SK-N-SH treated with all-trans-retinoic acid at 6 μM for 48 hours (cell line): Measurements from ENCODE around the gene NMT2.

Experiments used
- ATAC-seq: fragments of 200-7000 bp; cut with Tn5 transposase; 3 replicates; pipeline ENCODE4 v1.9.1; 2020; ENCODE audit warnings: mild to moderate bottlenecking, moderate library complexity
- ARNTL ChIP-seq: fragments of 450-650 bp; formaldehyde crosslinking; IDR thresholded peaks from 2 replicates; pipeline ENCODE4 v1.5.0; 2020; ENCODE audit warnings: low read depth, mild to moderate bottlenecking, moderate library complexity, borderline replicate concordance
- BACH2 ChIP-seq: fragments of 250-450 bp; sonication (Bioruptor Pico); IDR thresholded peaks from 2 replicates; pipeline ENCODE4 v1.9.0; 2021; ENCODE audit warnings: mild to moderate bottlenecking, borderline replicate concordance
- CREB5 ChIP-seq: fragments of 250-450 bp; sonication (Bioruptor Pico); IDR thresholded peaks from 2 replicates; pipeline ENCODE4 v1.5.1; 2020; ENCODE audit warnings: low read depth, mild to moderate bottlenecking, moderate library complexity
- CSDC2 ChIP-seq: fragments of 250-450 bp; sonication (Bioruptor Pico); IDR thresholded peaks from 2 replicates; pipeline ENCODE4 v1.5.0; 2020; ENCODE audit warnings: mild to moderate bottlenecking, moderate library complexity
- ESRRG ChIP-seq: fragments of 250-450 bp; sonication (Bioruptor Pico); IDR thresholded peaks from 2 replicates; pipeline ENCODE4 v1.6.1; 2021; ENCODE audit warnings: mild to moderate bottlenecking
- GLIS3 ChIP-seq: fragments of 250-450 bp; sonication (Bioruptor Pico); IDR thresholded peaks from 2 replicates; pipeline ENCODE4 v1.5.0; 2020; ENCODE audit warnings: mild to moderate bottlenecking, moderate library complexity
- PPARA ChIP-seq: fragments of 250-450 bp; sonication (Bioruptor Pico); IDR thresholded peaks from 2 replicates; pipeline ENCODE4 v1.5.0; 2020; ENCODE audit warnings: mild to moderate bottlenecking, borderline replicate concordance
- RARB ChIP-seq: fragments of 250-450 bp; sonication (Bioruptor Pico); IDR thresholded peaks from 2 replicates; pipeline ENCODE4 v1.8.0; 2021; ENCODE audit warnings: mild to moderate bottlenecking, moderate library complexity
- SNAI2 ChIP-seq: fragments of 250-450 bp; sonication (Bioruptor Pico); IDR thresholded peaks from 2 replicates; pipeline ENCODE4 v1.5.0; 2020; ENCODE audit warnings: mild to moderate bottlenecking, moderate library complexity
- TSHZ2 ChIP-seq: fragments of 250-450 bp; sonication (Bioruptor Pico); IDR thresholded peaks from 2 replicates; pipeline ENCODE4 v1.5.0; 2020; ENCODE audit warnings: mild to moderate bottlenecking, moderate library complexity
- ZFP3 ChIP-seq: fragments of 250-450 bp; sonication (Bioruptor Pico); IDR thresholded peaks from 2 replicates; pipeline ENCODE4 v1.5.0; 2020; ENCODE audit warnings: mild to moderate bottlenecking, moderate library complexity
- ZFP30 ChIP-seq: fragments of 450-650 bp; formaldehyde crosslinking; IDR thresholded peaks from 2 replicates; pipeline ENCODE4 v1.5.0; 2022; ENCODE audit warnings: mild to moderate bottlenecking, moderate library complexity
- ZNF565 ChIP-seq: fragments of 450-650 bp; formaldehyde crosslinking; conservative IDR thresholded peaks from 2 replicates; pipeline ENCODE4 v1.5.0; 2020; ENCODE audit warnings: low read depth, mild to moderate bottlenecking, moderate library complexity
- ZNF70 ChIP-seq: fragments of 450-650 bp; formaldehyde crosslinking; IDR thresholded peaks from 2 replicates; pipeline ENCODE4 v1.5.0; 2020; ENCODE audit warnings: mild to moderate bottlenecking, moderate library complexity
- ZNF8 ChIP-seq: fragments of 450-650 bp; formaldehyde crosslinking; IDR thresholded peaks from 2 replicates; pipeline ENCODE4 v1.5.0; 2020; ENCODE audit warnings: mild to moderate bottlenecking, moderate library complexity
- TF ChIP-seq, protein P1 (sequence below): fragments of 250-450 bp; sonication (Bioruptor Pico); IDR thresholded peaks from 2 replicates; pipeline ENCODE4 v1.5.1; 2021; ENCODE audit warnings: mild to moderate bottlenecking, moderate library complexity
- TF ChIP-seq, protein P2 (sequence below): fragments of 250-450 bp; sonication (Bioruptor Pico); IDR thresholded peaks from 2 replicates; pipeline ENCODE4 v1.8.0; 2020; ENCODE audit warnings: mild to moderate bottlenecking, moderate library complexity, borderline replicate concordance

The NMT2 gene

GRCh38 chr10:15168786-15169554, 477 bp upstream of the NMT2 start (continued):
- TF ChIP-seq CREB5 (CRISPR knock-in tag) = no peak
- no peak for TF ChIP-seq ZFP3 (CRISPR knock-in tag)

DNA sequence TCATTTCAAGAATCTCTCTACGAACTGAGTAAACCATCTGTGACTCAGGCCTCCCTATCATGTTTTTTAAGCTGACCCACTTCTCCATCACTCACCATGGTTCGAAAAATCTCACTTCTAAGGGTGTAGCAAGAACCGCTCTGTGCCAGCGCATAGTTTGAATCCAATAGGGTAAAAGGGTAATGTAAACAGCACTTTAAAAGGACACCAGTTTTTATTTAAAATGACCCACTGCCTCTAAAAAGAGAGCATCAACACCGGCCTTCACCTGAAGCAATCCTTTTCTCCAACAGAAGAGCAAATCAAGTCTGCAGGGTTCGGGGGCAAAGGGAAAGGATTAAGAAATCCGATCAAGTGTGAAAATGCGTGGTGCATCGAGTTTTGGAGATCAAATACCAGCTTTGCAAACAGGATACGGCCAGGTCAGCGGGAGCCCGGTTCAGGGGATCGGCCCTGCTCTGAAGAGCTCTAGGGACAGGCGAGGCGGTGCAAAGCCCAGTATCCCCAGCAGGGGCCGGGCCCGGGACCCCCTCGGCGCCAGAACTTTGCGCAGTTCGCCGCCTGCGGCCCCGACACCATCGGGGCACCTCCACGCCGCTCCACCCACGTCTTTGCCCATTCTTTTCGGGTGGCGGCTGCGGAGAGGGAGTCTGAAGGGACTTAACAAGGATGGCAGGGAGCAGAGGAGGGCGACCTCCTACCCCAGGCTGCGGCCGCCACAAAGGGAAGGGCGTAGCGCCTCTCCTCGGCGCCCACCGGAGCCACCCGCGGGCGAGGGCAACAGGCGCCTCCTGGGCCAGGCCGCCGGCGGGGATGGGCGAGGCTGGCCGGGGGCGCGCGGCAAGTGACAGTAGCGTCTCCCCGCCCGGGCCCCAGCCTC, 842 bp downstream of the NMT2 start:
- TF ChIP-seq ZFP3 (CRISPR knock-in tag) = no peak
- TF ChIP-seq, protein P1, sequence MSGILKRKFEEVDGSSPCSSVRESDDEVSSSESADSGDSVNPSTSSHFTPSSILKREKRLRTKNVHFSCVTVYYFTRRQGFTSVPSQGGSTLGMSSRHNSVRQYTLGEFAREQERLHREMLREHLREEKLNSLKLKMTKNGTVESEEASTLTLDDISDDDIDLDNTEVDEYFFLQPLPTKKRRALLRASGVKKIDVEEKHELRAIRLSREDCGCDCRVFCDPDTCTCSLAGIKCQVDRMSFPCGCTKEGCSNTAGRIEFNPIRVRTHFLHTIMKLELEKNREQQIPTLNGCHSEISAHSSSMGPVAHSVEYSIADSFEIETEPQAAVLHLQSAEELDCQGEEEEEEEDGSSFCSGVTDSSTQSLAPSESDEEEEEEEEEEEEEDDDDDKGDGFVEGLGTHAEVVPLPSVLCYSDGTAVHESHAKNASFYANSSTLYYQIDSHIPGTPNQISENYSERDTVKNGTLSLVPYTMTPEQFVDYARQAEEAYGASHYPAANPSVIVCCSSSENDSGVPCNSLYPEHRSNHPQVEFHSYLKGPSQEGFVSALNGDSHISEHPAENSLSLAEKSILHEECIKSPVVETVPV (CRISPR knock-in tag) = no peak
- no peak for TF ChIP-seq RARB (CRISPR knock-in tag)
- no peak for TF ChIP-seq PPARA (CRISPR knock-in tag)
- peak; percentile 78 for ATAC-seq

DNA sequence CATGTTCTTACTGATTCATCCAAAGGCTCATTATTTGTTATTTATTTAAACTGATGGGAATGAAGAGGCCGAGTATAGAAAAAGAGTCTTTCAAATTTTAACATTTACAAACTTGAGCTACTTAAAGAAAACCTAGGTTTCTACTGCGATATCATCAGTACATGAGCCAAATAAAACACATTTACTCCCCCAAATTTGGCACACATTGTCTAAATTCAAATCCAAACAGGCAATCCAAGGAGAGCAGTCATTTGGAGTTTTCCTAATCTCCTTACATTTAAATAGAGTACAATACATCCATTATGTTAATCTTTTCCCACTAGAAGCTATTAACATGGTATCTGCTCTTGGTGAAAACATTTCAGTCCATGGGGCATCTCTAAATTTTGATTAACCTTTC, 2.2 kb downstream of the NMT2 start:
- TF ChIP-seq ZFP3 (CRISPR knock-in tag) (no peak), ZNF70 (CRISPR knock-in tag) (no peak), BACH2 (no peak), ARNTL (no peak), GLIS3 (no peak), SNAI2 (CRISPR knock-in tag) (no peak), ZNF8 (CRISPR knock-in tag) (no peak), ZFP30 (no peak), TSHZ2 (CRISPR knock-in tag) (no peak), CSDC2 (CRISPR knock-in tag) (no peak), ZNF565 (CRISPR knock-in tag) (no peak), PPARA (CRISPR knock-in tag) (no peak), ESRRG (CRISPR knock-in tag) (no peak), RARB (CRISPR knock-in tag) (no peak)
- TF ChIP-seq, protein P2, sequence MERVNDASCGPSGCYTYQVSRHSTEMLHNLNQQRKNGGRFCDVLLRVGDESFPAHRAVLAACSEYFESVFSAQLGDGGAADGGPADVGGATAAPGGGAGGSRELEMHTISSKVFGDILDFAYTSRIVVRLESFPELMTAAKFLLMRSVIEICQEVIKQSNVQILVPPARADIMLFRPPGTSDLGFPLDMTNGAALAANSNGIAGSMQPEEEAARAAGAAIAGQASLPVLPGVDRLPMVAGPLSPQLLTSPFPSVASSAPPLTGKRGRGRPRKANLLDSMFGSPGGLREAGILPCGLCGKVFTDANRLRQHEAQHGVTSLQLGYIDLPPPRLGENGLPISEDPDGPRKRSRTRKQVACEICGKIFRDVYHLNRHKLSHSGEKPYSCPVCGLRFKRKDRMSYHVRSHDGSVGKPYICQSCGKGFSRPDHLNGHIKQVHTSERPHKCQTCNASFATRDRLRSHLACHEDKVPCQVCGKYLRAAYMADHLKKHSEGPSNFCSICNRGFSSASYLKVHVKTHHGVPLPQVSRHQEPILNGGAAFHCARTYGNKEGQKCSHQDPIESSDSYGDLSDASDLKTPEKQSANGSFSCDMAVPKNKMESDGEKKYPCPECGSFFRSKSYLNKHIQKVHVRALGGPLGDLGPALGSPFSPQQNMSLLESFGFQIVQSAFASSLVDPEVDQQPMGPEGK (CRISPR knock-in tag) = no peak
- TF ChIP-seq, protein P1 (CRISPR knock-in tag) = no peak
- ATAC-seq = no peak
